Neural cell (in vitro differentiated cells): Measurements from ENCODE around the gene ACTMAP. TPM values are rescaled to one million over a fixed set of nuclear protein-coding genes. Genes with fewer than 3 reads are reported as not detected.
A peak's percentile ranks its signal among the peaks of the same experiment; 100 is the strongest.

Experiments used
- H2AFZ ChIP-seq: fragments of 200-600, 300-800 bp; sonication (generic), shearing (Covaris generic); 2 replicates; pipeline ENCODE4 v1.6.0; 2014; ENCODE audit warnings: low read depth, mild to moderate bottlenecking, antibody characterized with exemption, low read length, moderate library complexity
- H3F3A ChIP-seq: fragments of 200-600 bp; shearing (Covaris generic); 2 replicates; pipeline ENCODE4 v1.6.1; 2016; ENCODE audit warnings: mild to moderate bottlenecking, moderate library complexity, mixed read lengths, antibody characterized with exemption, low read length; ENCODE audit not compliant: insufficient read depth, poor library complexity, severe bottlenecking
- H3K27ac ChIP-seq: fragments of 200-600, 300-800 bp; sonication (generic), shearing (Covaris generic); 2 replicates; pipeline ENCODE4 v1.5.1; 2014; ENCODE audit warnings: mild to moderate bottlenecking, low read length, moderate library complexity
- H3K27me3 ChIP-seq: fragments of 300-800, 200-600 bp; sonication (generic), shearing (Covaris generic); 2 replicates; pipeline ENCODE4 v1.6.0; 2014; ENCODE audit warnings: mild to moderate bottlenecking, low read depth, low read length, moderate library complexity; ENCODE audit not compliant: insufficient read depth
- H3K36me3 ChIP-seq: fragments of 300-800, 200-600 bp; sonication (generic), shearing (Covaris generic); 2 replicates; pipeline ENCODE4 v1.5.1; 2014; ENCODE audit warnings: mild to moderate bottlenecking, antibody characterized with exemption, low read length, moderate library complexity; ENCODE audit not compliant: insufficient read depth
- H3K4me2 ChIP-seq: fragments of 300-800, 200-600 bp; sonication (generic), shearing (Covaris generic); 2 replicates; pipeline ENCODE4 v1.6.0; 2014; ENCODE audit warnings: mild to moderate bottlenecking, low read length
- H3K4me3 ChIP-seq: fragments of 300-800, 200-600 bp; sonication (generic), shearing (Covaris generic); 2 replicates; pipeline ENCODE4 v1.5.1; 2014; ENCODE audit warnings: mild to moderate bottlenecking, low read length, moderate library complexity
- H3K79me2 ChIP-seq: fragments of 200-600 bp; shearing (Covaris generic); replicated peaks from 2 replicates; pipeline ENCODE4 v1.6.0; 2014; ENCODE audit warnings: mild to moderate bottlenecking, low read length, moderate library complexity; ENCODE audit not compliant: insufficient read depth
- H3K9ac ChIP-seq: fragments of 300-800, 200-600 bp; sonication (generic), shearing (Covaris generic); 2 replicates; pipeline ENCODE4 v1.6.1; 2016; ENCODE audit warnings: mild to moderate bottlenecking, low read length, mixed read lengths
- H3K9me2 ChIP-seq: fragments of 200-600 bp; shearing (Covaris generic); 2 replicates; pipeline ENCODE4 v1.6.1; 2016; ENCODE audit warnings: mild to moderate bottlenecking, low read length, mixed read lengths; ENCODE audit not compliant: insufficient read depth
- H3K9me3 ChIP-seq: fragments of 200-600, 300-800 bp; sonication (generic), shearing (Covaris generic); 2 replicates; pipeline ENCODE4 v1.6.1; 2016; ENCODE audit warnings: mild to moderate bottlenecking, mixed run types, low read length, moderate library complexity, mixed read lengths
- H4K20me1 ChIP-seq: fragments of 200-600 bp; shearing (Covaris generic); 2 replicates; pipeline ENCODE4 v1.6.1; 2016; ENCODE audit warnings: mild to moderate bottlenecking, mixed run types; ENCODE audit not compliant: insufficient read depth
- EP300 ChIP-seq: fragments of 450-650 bp; conservative IDR thresholded peaks from 2 replicates; pipeline ENCODE4 v1.6.1; 2014; ENCODE audit warnings: antibody characterized with exemption, mild to moderate bottlenecking, moderate library complexity; ENCODE audit not compliant: poor library complexity, severe bottlenecking
- EZH2 ChIP-seq: fragments of 200-600, 300-800 bp; shearing (Covaris generic), sonication (generic); IDR thresholded peaks from 2 replicates; pipeline ENCODE4 v1.6.1; 2014; ENCODE audit warnings: antibody characterized with exemption, low read length, borderline replicate concordance, mild to moderate bottlenecking; ENCODE audit not compliant: insufficient read depth, poor library complexity, severe bottlenecking
- MXI1 ChIP-seq: fragments of 450-650 bp; conservative IDR thresholded peaks from 2 replicates; pipeline ENCODE4 v1.6.1; 2014; ENCODE audit warnings: antibody characterized with exemption, mild to moderate bottlenecking; ENCODE audit not compliant: poor library complexity, severe bottlenecking
- POLR2AphosphoS5 ChIP-seq: IDR thresholded peaks from 2 replicates; pipeline ENCODE4 v1.6.1; 2012
- RAD21 ChIP-seq: fragments of 450-650 bp; conservative IDR thresholded peaks from 2 replicates; pipeline ENCODE4 v1.6.1; 2014; ENCODE audit warnings: antibody characterized with exemption, mild to moderate bottlenecking, moderate library complexity
- SMC3 ChIP-seq: fragments of 450-650 bp; conservative IDR thresholded peaks from 2 replicates; pipeline ENCODE4 v1.6.1; 2014; ENCODE audit warnings: antibody characterized with exemption, mild to moderate bottlenecking, moderate library complexity; ENCODE audit not compliant: poor library complexity
- TAF1 ChIP-seq: IDR thresholded peaks from 2 replicates; pipeline ENCODE4 v1.6.1; 2012; ENCODE audit warnings: low read depth
- polyA plus RNA-seq: library from polyadenylated mRNA; depleted of rRNA; stranded (reverse); fragments of >200 nt; gene quantifications from 2 replicates; pipeline ENCODE4 v1.2.3, GENCODE V29; 2014
- TF ChIP-seq, protein P1 (sequence below): IDR thresholded peaks from 2 replicates; pipeline ENCODE4 v1.6.1; 2012; ENCODE audit warnings: borderline replicate concordance
- TF ChIP-seq, protein P2 (sequence below): fragments of 450-650 bp; IDR thresholded peaks from 2 replicates; pipeline ENCODE4 v1.5.1; 2014; ENCODE audit warnings: antibody characterized with exemption, mild to moderate bottlenecking, moderate library complexity; ENCODE audit not compliant: poor library complexity, severe bottlenecking

Gene ACTMAP
- polyA plus RNA-seq, 1 donor from 2014 or later = not detected

DNA sequence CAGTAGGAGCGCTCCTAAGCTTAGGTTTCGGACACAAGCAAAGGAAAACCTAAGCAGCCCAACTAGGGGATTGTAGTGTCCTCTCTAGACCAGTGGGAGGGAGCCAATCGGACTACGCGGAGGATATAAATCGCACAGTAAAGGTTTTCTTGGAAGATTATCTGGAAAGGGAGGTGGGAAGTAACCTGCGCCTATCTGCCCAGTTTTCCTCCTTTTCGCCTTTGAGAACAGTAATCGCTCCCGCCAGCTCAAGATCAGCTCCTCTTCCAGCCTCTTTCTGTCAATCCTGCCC is 27.3 kb upstream of the ACTMAP start:
- Histone ChIP-seq H4K20me1 (no peaks in the 10 kb centered on the region), H3K9me2 (no peaks in the 10 kb centered on the region), H3K27ac (peak overlapping the region; percentile 99), H3K79me2 (no peaks in the 10 kb centered on the region), H3K36me3 (no peaks in the 10 kb centered on the region), H2AFZ (no peak overlapping the region), H3K4me3 (peak overlapping the region; percentile 80), H3K9me3 (no peaks in the 10 kb centered on the region), H3K27me3 (no peaks in the 10 kb centered on the region), H3K9ac (peak overlapping the region; percentile 87), H3K4me2 (peak overlapping the region; percentile 78), H3F3A (peaks cover 4% of the 10 kb centered on the region)
- TF ChIP-seq, protein P1, sequence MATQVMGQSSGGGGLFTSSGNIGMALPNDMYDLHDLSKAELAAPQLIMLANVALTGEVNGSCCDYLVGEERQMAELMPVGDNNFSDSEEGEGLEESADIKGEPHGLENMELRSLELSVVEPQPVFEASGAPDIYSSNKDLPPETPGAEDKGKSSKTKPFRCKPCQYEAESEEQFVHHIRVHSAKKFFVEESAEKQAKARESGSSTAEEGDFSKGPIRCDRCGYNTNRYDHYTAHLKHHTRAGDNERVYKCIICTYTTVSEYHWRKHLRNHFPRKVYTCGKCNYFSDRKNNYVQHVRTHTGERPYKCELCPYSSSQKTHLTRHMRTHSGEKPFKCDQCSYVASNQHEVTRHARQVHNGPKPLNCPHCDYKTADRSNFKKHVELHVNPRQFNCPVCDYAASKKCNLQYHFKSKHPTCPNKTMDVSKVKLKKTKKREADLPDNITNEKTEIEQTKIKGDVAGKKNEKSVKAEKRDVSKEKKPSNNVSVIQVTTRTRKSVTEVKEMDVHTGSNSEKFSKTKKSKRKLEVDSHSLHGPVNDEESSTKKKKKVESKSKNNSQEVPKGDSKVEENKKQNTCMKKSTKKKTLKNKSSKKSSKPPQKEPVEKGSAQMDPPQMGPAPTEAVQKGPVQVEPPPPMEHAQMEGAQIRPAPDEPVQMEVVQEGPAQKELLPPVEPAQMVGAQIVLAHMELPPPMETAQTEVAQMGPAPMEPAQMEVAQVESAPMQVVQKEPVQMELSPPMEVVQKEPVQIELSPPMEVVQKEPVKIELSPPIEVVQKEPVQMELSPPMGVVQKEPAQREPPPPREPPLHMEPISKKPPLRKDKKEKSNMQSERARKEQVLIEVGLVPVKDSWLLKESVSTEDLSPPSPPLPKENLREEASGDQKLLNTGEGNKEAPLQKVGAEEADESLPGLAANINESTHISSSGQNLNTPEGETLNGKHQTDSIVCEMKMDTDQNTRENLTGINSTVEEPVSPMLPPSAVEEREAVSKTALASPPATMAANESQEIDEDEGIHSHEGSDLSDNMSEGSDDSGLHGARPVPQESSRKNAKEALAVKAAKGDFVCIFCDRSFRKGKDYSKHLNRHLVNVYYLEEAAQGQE = no peak
- peak; percentile 35 for TF ChIP-seq EP300
- peak; percentile 35 for TF ChIP-seq SMC3
- no peak for TF ChIP-seq TAF1
- peak; percentile 40 for TF ChIP-seq RAD21
- no peak for TF ChIP-seq EZH2
- peak; percentile 10 for TF ChIP-seq MXI1
- TF ChIP-seq POLR2AphosphoS5 = peak; percentile 70
- TF ChIP-seq, protein P2, sequence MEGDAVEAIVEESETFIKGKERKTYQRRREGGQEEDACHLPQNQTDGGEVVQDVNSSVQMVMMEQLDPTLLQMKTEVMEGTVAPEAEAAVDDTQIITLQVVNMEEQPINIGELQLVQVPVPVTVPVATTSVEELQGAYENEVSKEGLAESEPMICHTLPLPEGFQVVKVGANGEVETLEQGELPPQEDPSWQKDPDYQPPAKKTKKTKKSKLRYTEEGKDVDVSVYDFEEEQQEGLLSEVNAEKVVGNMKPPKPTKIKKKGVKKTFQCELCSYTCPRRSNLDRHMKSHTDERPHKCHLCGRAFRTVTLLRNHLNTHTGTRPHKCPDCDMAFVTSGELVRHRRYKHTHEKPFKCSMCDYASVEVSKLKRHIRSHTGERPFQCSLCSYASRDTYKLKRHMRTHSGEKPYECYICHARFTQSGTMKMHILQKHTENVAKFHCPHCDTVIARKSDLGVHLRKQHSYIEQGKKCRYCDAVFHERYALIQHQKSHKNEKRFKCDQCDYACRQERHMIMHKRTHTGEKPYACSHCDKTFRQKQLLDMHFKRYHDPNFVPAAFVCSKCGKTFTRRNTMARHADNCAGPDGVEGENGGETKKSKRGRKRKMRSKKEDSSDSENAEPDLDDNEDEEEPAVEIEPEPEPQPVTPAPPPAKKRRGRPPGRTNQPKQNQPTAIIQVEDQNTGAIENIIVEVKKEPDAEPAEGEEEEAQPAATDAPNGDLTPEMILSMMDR = no peak

DNA sequence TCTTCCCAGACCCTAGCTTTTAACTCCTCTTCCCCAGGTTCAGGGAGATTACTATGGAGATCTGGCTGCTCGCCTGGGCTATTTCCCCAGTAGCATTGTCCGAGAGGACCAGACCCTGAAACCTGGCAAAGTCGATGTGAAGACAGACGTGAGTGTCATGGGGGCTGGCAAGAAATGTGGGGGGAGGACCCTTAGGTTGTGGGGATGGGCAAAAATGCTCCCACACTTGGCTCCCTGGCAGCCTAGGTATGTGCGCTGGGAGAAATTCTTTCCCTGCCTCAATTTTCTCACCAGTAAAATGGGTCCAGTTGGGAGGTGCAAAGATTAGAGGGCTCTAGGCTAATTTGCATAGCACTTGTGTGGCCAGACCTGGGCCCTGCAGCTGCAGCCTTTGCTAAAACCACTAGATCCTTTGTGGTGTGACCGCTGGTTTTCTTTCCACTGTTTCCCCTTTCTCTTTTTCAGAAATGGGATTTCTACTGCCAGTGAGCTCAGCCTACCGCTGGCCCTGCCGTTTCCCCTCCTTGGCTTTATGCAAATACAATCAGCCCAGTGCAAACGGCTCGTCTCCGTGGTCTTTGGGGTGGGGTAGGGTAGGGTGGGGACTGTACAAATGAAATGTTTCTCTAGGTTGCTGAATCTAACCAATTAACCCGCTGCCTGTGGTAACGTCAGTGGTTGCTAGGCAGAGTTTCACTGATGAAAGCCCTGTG is 26.8 kb upstream of the ACTMAP start:
- Histone ChIP-seq H3F3A (peaks cover 4% of the 10 kb centered on the region), H3K9ac (peak overlapping the region; percentile 87), H3K4me2 (peak overlapping the region; percentile 78), H3K9me3 (no peaks in the 10 kb centered on the region), H3K27me3 (no peaks in the 10 kb centered on the region), H3K9me2 (no peaks in the 10 kb centered on the region), H3K4me3 (peak overlapping the region; percentile 80), H3K79me2 (no peaks in the 10 kb centered on the region), H2AFZ (peak overlapping the region; percentile 77), H3K27ac (peak overlapping the region; percentile 99), H3K36me3 (no peaks in the 10 kb centered on the region), H4K20me1 (no peaks in the 10 kb centered on the region)
- TF ChIP-seq, protein P1 = no peak
- no peak for TF ChIP-seq RAD21
- no peak for TF ChIP-seq EZH2
- TF ChIP-seq POLR2AphosphoS5 = no peak
- no peak for TF ChIP-seq MXI1
- TF ChIP-seq EP300 = no peak
- no peak for TF ChIP-seq TAF1
- TF ChIP-seq SMC3 = no peak
- TF ChIP-seq, protein P2 = no peak
